Measurements from ENCODE around the gene KRT40.

The KRT40 gene

DNA sequence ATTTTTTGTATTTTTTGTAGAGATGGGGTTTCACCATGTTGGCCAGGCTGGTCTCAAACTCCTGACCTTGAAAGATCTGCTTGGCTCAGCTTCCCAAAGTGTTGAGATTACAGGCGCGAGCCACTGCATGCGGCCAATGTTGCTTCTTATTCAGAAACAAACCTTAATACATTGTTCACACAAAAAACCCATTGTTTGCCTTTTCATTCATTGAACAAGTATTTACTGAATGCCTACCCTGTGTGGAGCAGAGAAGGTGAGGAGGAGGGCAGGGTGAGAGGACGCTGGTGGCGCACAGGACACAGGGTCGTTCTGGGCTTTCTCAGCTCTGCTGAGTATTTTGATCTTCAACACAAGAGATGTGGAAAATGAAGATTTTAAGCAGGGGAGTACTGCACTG, 38.7 kb downstream of the KRT40 start:
- TF ChIP-seq PAX5 (IDR thresholded peaks at IDR 0.05; ENCODE audit: insufficient read depth, low read length, severe bottlenecking) (no peak), POU2F2 (IDR thresholded peaks at IDR 0.05; ENCODE audit: low read depth, low read length) (no peak), TAF1 (IDR thresholded peaks at IDR 0.05; ENCODE audit: low read depth, low read length) (no peak), POLR2A (IDR thresholded peaks at IDR 0.05; ENCODE audit: low read depth, low read length) (no peak), SPI1 (IDR thresholded peaks at IDR 0.05; ENCODE audit: low read depth, low read length) (no peak), POLR2AphosphoS5 (IDR thresholded peaks at IDR 0.05; ENCODE audit: low read depth, low read length) (no peak)
- DNase-seq (ENCODE audit: insufficient read length, low spot score) (no peak), FAIRE-seq (no peak)

DNA sequence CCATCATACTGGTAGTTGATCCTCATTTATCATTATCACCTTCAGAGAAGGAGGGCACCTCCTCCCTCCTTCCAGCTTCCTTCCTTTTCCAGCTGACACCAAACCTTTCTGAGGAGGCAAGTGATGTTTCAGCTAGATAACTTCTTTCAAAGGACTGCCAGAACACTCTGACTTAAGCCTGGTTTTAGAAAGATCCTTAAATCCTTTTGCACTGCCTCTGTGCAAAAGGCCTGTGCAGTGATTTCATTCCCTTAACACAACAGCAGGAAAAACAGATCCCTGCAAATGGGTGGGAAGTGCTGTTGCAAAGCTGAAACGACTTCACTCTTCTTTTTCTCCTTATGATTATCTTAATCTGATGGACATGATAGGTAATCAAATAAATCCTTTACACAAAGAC, 39.6 kb downstream of the KRT40 start:
- no peak for TF ChIP-seq SPI1 (IDR thresholded peaks at IDR 0.05; ENCODE audit: low read depth, low read length)
- TF ChIP-seq TAF1 (IDR thresholded peaks at IDR 0.05; ENCODE audit: low read depth, low read length) = no peak
- no peak for TF ChIP-seq POLR2AphosphoS5 (IDR thresholded peaks at IDR 0.05; ENCODE audit: low read depth, low read length)
- no peak for TF ChIP-seq PAX5 (IDR thresholded peaks at IDR 0.05; ENCODE audit: insufficient read depth, low read length, severe bottlenecking)
- TF ChIP-seq POU2F2 (IDR thresholded peaks at IDR 0.05; ENCODE audit: low read depth, low read length) = no peak
- no peak for TF ChIP-seq POLR2A (IDR thresholded peaks at IDR 0.05; ENCODE audit: low read depth, low read length)
- no peak for FAIRE-seq
- DNase-seq (ENCODE audit: insufficient read length, low spot score) = no peak

- no peak for TF ChIP-seq POLR2A (IDR thresholded peaks at IDR 0.05; ENCODE audit: low read depth, low read length)
- no peak for DNase-seq (ENCODE audit: insufficient read length, low spot score)
- FAIRE-seq = no peak
Measured at GRCh38 chr17:40942553-40942952, 41.6 kb downstream of the KRT40 start.

GRCh38 chr17:40940266-40940665, 43.9 kb downstream of the KRT40 start:
- DNase-seq (ENCODE audit: insufficient read length, low spot score) = no peak
- FAIRE-seq = no peak
- TF ChIP-seq SPI1 (IDR thresholded peaks at IDR 0.05; ENCODE audit: low read depth, low read length) = no peak
- no peak for TF ChIP-seq TAF1 (IDR thresholded peaks at IDR 0.05; ENCODE audit: low read depth, low read length)
- no peak for TF ChIP-seq POU2F2 (IDR thresholded peaks at IDR 0.05; ENCODE audit: low read depth, low read length)
- TF ChIP-seq POLR2A (IDR thresholded peaks at IDR 0.05; ENCODE audit: low read depth, low read length) = no peak
- TF ChIP-seq POLR2AphosphoS5 (IDR thresholded peaks at IDR 0.05; ENCODE audit: low read depth, low read length) = no peak
- no peak for TF ChIP-seq PAX5 (IDR thresholded peaks at IDR 0.05; ENCODE audit: insufficient read depth, low read length, severe bottlenecking)

DNA sequence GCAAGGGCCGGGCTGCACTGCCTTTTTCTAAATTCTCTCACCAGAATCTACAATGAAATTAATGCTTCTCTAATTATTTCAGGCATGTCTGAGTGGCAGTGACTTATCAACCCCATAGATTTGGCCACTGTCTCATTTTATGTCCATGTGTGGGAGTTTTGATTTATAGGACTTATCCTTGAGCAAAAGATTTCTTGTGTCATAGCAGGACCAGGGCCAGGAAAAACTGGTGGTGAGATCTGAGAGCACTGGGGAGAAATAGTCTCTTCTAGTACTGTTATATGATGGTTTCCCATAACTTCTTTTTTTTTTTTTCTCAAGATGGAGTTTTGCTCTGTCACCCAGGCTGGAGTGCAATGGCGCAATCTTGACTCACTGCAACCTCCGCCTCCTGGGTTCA, 45.1 kb downstream of the KRT40 start:
- FAIRE-seq (no peak), DNase-seq (ENCODE audit: insufficient read length, low spot score) (no peak)
- TF ChIP-seq TAF1 (IDR thresholded peaks at IDR 0.05; ENCODE audit: low read depth, low read length) = no peak
- TF ChIP-seq POU2F2 (IDR thresholded peaks at IDR 0.05; ENCODE audit: low read depth, low read length) = no peak
- TF ChIP-seq POLR2A (IDR thresholded peaks at IDR 0.05; ENCODE audit: low read depth, low read length) = no peak
- no peak for TF ChIP-seq SPI1 (IDR thresholded peaks at IDR 0.05; ENCODE audit: low read depth, low read length)
- TF ChIP-seq PAX5 (IDR thresholded peaks at IDR 0.05; ENCODE audit: insufficient read depth, low read length, severe bottlenecking) = no peak
- no peak for TF ChIP-seq POLR2AphosphoS5 (IDR thresholded peaks at IDR 0.05; ENCODE audit: low read depth, low read length)

DNA sequence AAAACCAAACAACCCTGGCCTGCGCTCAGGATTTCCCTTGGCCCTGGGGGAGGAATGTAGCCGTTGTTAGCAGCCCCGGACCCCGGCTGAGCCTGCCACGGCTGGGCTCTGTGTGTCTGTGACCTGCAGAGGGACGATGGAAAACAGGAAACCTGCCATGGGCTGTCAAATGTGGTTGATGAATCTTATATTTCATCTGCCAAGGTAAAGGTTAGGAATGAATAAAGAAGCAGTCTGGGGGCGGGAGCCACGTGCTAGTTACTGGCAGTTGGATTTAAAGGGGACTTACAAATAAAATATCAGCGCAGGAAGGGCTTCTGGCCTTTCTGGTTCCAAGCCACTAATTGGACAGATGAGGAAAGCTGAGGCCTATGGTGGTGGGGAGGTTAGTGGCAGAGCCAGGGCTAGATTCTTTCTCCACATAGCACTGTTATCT, 46.7 kb downstream of the KRT40 start, which contains the start of gene KRT23:
Gene KRT23, minus strand, starts transcription at position 263 of the 436 bp plus-strand sequence. CDS start 1,043 bp downstream, outside the sequence.
- DNase-seq (ENCODE audit: insufficient read length, low spot score) (no peak), FAIRE-seq (no peak)
- no peak for TF ChIP-seq POLR2AphosphoS5 (IDR thresholded peaks at IDR 0.05; ENCODE audit: low read depth, low read length)
- no peak for TF ChIP-seq SPI1 (IDR thresholded peaks at IDR 0.05; ENCODE audit: low read depth, low read length)

GRCh38 chr17:40936976-40937375, 47.1 kb downstream of the KRT40 start:
- TF ChIP-seq POLR2A (IDR thresholded peaks at IDR 0.05; ENCODE audit: low read depth, low read length) = no peak
- TF ChIP-seq POU2F2 (IDR thresholded peaks at IDR 0.05; ENCODE audit: low read depth, low read length) = no peak
- FAIRE-seq = no peak
- no peak for DNase-seq (ENCODE audit: insufficient read length, low spot score)

GRCh38 chr17:40936437-40936971, 47.6 kb downstream of the KRT40 start:
- FAIRE-seq (no peak), DNase-seq (ENCODE audit: insufficient read length, low spot score) (no peak)

DNA sequence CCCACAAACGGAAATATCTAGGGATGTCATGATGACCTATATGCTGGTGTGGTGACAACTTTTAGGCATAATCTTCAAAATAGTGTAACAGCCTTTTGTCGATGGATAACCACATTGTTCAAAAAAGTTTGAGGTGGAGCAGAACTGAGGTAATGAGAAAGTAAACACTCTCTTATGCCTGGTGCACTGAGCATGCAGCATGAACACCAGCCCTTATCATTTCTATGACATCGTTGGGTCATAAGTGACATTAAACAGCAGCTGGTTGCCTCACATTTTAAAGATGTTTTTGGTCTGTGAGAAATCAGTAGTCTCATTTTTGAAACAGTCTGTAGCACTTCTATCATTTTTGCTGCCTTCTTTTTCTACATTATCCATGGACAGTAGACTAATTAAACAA, 48.5 kb downstream of the KRT40 start:
- TF ChIP-seq SPI1 (IDR thresholded peaks at IDR 0.05; ENCODE audit: low read depth, low read length) (no peak), POLR2A (IDR thresholded peaks at IDR 0.05; ENCODE audit: low read depth, low read length) (no peak), POU2F2 (IDR thresholded peaks at IDR 0.05; ENCODE audit: low read depth, low read length) (no peak), POLR2AphosphoS5 (IDR thresholded peaks at IDR 0.05; ENCODE audit: low read depth, low read length) (no peak), TAF1 (IDR thresholded peaks at IDR 0.05; ENCODE audit: low read depth, low read length) (no peak), PAX5 (IDR thresholded peaks at IDR 0.05; ENCODE audit: insufficient read depth, low read length, severe bottlenecking) (no peak)
- DNase-seq (ENCODE audit: insufficient read length, low spot score) (no peak), FAIRE-seq (no peak)

More at GRCh38 chr17:40936437-40936971, 47.6 kb downstream of the KRT40 start:
- no peak for TF ChIP-seq POLR2AphosphoS5 (IDR thresholded peaks at IDR 0.05; ENCODE audit: low read depth, low read length)
- TF ChIP-seq TAF1 (IDR thresholded peaks at IDR 0.05; ENCODE audit: low read depth, low read length) = no peak
- TF ChIP-seq SPI1 (IDR thresholded peaks at IDR 0.05; ENCODE audit: low read depth, low read length) = no peak
- no peak for TF ChIP-seq POU2F2 (IDR thresholded peaks at IDR 0.05; ENCODE audit: low read depth, low read length)
- TF ChIP-seq POLR2A (IDR thresholded peaks at IDR 0.05; ENCODE audit: low read depth, low read length) = no peak
- TF ChIP-seq PAX5 (IDR thresholded peaks at IDR 0.05; ENCODE audit: insufficient read depth, low read length, severe bottlenecking) = no peak

- no peak for DNase-seq (ENCODE audit: insufficient read length, low spot score)
- TF ChIP-seq POLR2AphosphoS5 (IDR thresholded peaks at IDR 0.05; ENCODE audit: low read depth, low read length) (no peak), SPI1 (IDR thresholded peaks at IDR 0.05; ENCODE audit: low read depth, low read length) (no peak), PAX5 (IDR thresholded peaks at IDR 0.05; ENCODE audit: insufficient read depth, low read length, severe bottlenecking) (no peak), POU2F2 (IDR thresholded peaks at IDR 0.05; ENCODE audit: low read depth, low read length) (no peak)
- FAIRE-seq = no peak
Measured at GRCh38 chr17:40932608-40933007, 51.5 kb downstream of the KRT40 start.

All from GM12891 (cell line).